HTERT RPE-1 (cell line): ENCODE measurements around the gene HNRNPF.

Experiments used
- in situ Hi-C: fragments of 300-500 bp; cut with MboI; formaldehyde crosslinking; loops from 4 replicates; pipeline ENCODE4 v1.14.3; 2020; ENCODE audit warnings: low sequenced_read_pairs

Gene HNRNPF

DNA sequence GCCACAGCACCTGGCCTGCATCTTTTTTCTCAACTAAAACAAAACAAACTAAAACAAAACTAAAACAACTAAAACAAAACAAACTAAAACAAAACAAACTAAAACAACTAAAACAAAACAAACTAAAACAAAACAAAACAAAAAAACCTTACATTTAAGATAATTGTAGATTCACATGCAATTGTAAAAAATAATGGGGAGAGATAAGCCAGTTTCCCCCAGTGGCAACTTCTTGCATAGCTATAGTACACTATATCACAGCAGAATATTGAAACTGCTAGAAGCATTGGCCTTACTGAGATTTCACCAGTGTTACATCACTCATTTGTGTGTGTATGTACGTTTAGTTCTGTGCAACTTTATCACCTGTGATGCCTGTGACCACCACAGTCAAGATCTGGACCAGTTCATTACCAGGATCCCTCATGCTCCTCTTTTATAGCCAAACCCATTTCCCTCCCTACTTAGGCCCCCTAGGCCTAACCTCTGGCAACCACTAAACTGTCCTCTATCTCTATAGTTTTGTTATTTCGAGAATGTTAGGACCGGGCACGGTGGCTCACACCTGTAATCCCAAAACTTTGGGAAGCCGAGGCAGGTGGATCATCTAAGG lies 28.3 kb downstream of the HNRNPF start:
- in situ Hi-C loops: no loop called here

DNA sequence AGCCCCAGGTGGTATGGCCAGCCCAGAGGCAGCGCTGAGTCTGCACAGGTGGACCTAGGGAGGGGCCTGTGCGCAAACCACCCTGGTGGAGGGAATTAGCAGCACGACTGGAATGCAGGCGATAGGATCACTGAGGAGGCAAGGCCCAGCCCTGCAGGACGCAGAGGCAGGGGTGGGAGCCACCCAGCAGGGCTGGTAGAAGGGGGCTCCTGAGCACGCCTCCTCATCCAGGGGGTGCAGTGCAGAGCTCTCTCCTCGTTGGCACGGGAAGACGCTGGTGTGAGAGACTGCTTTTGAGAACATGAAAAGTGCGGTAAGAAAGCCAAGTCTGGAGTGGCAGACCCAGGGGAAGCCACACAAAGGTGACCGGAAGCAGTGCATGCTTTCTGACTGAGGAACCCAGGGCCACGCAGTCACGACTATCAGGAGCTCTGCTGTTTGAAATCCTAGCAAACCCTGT lies 31.5 kb downstream of the HNRNPF start:
- in situ Hi-C loops: no loop called here

GRCh38 chr10:43376828-43377423 lies 32.1 kb downstream of the HNRNPF start:
- in situ Hi-C loops: no loop called here

GRCh38 chr10:43376046-43376635 lies 32.8 kb downstream of the HNRNPF start:
- in situ Hi-C loops: no loop called here

GRCh38 chr10:43375401-43376020 lies 33.5 kb downstream of the HNRNPF start:
- in situ Hi-C loops: no loop called here

GRCh38 chr10:43374194-43374593 lies 34.8 kb downstream of the HNRNPF start:
- in situ Hi-C loops: no loop called here

DNA sequence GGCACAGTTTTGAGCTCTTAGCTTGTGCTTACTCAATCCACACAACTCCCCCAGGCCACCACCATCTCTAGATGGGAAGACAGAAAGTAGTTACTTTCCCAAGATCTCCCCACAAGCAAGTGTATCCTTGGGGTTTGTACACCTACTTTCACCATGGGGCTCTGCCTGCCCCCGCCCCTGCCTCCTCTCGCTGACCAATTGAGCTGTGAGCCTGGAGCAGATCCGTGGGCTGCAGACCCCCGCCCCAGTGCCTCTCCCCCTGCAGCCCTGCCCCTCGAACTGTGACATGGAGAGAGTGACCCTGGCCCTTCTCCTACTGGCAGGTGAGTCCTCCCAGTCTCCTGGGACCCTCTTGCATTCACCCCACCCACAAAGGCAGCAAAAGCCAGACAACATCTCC lies 35.5 kb downstream of the HNRNPF start:
- in situ Hi-C loops: no loop called here

DNA sequence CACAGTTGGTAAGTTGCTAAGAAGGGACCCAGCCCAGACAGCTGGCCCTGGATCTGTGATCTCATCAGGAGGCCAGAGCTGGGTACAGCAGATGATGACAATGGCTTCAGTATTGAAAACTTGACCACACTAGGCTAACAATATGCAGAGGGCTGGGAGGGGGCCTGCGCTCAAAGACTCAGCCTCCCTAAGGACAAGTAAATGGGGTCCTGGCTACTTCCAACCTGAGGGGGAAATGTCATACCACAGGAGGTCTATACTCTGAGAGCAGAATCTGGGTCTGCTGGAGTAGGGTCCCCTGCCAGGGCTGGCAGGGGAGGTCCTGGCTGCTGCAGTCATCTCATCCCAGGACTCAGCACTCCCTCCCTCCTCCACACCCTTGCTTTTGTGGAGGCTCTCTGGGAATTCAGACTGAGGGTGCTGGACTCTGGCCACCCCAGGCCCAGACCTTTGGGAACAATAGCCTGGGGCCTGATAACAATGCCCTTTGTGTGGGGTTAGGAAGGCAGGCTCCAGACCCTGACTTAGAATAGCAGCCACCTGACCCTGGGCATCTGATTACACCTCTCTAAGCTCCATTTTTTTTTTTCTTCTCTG lies 36.1 kb downstream of the HNRNPF start:
- in situ Hi-C loops: no loop called here

- in situ Hi-C loops: no loop called here
Observed at GRCh38 chr10:43371418-43371817, 37.6 kb downstream of the HNRNPF start, which contains the start of gene FXYD4. Gene FXYD4 (plus strand): TSS chr10:43371636. CDS start chr10:43373747, 2,111 bp downstream.

DNA sequence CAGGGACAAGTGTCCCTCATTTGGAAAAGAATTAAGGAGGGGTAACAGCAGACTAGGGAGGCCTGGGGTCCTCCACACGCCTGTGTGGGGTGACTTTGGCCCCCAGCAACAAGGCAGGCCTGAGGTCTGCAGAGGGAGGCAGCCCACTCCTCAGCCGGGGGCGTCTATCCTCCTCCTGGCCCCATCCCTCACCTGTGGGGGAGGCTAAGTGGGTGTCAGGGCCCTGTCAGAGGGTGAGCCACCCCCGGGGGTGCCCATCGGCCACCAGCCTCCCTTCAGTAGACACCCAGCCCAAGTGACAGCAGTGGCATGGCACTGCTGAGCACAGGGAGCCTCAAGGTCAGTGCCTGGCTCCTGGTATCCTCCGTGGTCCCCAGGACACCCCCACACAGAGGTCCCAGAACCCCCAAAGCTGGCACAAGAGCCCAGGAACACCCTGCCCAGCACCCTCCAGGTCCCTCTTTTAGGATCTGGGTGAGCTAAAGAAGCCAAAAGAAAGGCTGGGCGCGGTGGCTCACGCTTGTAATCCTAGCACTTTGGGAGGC lies 38.2 kb downstream of the HNRNPF start:
- in situ Hi-C loops: no loop called here

- in situ Hi-C loops: no loop called here
Observed at GRCh38 chr10:43369921-43370320, 39.1 kb downstream of the HNRNPF start.

GRCh38 chr10:43365001-43365400 lies 44.0 kb downstream of the HNRNPF start:
- in situ Hi-C loops: no loop called here

GRCh38 chr10:43362191-43362839 lies 46.7 kb downstream of the HNRNPF start:
- in situ Hi-C loops: no loop called here

DNA sequence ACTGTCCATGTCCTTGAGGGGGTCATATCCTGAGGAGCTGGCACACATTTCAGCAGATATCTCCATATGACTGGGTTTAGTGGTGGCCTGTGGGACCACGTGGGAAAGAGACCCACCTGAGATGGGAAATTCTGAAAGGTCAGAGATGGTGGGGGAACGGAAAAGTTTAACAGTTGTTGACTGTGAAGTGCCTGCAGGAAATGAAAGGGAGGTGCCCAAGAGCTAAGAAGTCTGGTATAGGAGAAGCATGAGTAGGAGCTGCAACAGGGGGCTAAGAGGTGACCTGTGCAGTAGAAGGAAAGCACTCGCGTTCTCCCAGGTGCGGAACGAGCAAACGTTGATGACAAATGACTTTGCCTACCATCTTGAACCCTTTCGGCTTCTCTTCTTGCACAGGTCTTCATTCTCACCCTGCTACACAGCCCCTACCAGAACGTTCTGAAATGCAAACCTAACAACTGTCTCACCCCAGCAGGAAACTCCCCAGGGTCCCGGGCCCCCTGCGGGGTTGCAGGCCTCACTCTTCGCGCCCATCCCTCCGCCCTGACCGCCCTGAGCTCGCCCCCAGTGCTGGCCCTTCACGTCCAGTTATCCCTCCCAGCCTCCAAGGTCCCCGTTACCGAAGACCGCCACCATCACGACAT lies 47.3 kb downstream of the HNRNPF start:
- in situ Hi-C loops: no loop called here

DNA sequence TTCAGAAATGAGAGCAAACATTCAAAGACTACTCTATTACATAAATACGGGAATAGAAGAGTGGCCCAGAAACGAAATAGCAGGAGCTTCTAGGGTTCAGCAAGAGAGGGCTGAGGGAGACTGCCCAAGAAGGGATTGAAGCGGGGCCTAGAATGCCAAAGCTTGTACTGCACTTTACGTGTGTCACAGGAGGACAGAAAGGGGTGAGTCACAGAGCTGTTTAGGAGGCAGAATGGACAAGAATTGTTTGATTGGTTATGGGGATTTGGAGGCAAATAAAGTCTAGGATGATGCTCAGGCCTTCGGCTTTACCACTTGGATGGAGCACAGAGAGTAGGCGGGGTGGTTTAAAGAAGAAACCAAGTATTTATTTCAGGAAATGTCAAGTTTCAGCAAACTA lies 48.9 kb downstream of the HNRNPF start:
- in situ Hi-C loops: no loop called here

GRCh38 chr10:43355749-43356371 lies 53.1 kb downstream of the HNRNPF start:
- in situ Hi-C loops: no loop called here

GRCh38 chr10:43354879-43355380 lies 54.1 kb downstream of the HNRNPF start:
- in situ Hi-C loops: no loop called here

GRCh38 chr10:43354330-43354635 lies 54.7 kb downstream of the HNRNPF start:
- in situ Hi-C loops: no loop called here

GRCh38 chr10:43353495-43354329 lies 55.3 kb downstream of the HNRNPF start:
- in situ Hi-C loops: no loop called here
